GM10266 (cell line): Measurements from ENCODE around the gene ABCA5.

Experiments used
- DNase-seq: peaks from one replicate; pipeline ENCODE4 v3.0.0; 2012; ENCODE audit errors: extremely low spot score
- TF ChIP-seq, protein P1 (sequence below): IDR thresholded peaks from 2 replicates; pipeline ENCODE4 v1.5.1; 2012; ENCODE audit warnings: mild to moderate bottlenecking, low read depth; ENCODE audit not compliant: control insufficient read depth, insufficient read depth; ENCODE audit errors: missing control alignments

The ABCA5 gene

DNA sequence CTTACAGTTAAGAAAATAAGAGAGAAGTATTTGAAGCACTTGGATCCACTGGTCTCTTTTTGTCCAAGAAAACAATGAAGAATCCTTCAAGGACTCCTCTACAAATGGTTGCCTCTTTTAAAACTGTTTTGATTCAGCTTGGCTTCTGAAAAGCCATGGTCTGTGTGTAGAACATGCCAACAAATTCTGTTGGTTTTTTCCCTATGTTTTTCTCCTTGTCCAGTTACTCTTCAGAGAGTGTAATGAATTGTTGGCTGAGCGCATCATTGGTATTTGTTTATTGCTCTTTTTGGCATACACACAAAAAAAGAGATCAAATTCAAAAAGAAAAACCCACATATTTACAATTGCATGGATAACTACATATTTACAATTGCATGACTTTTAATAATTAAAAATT lies 98.4 kb downstream of the ABCA5 start, which contains the start of gene ABCA10:
Gene ABCA10, minus strand, starts transcription at position 249 of the 400 bp plus-strand sequence. CDS start 3,466 bp downstream, outside the sequence.
- TF ChIP-seq, protein P1, sequence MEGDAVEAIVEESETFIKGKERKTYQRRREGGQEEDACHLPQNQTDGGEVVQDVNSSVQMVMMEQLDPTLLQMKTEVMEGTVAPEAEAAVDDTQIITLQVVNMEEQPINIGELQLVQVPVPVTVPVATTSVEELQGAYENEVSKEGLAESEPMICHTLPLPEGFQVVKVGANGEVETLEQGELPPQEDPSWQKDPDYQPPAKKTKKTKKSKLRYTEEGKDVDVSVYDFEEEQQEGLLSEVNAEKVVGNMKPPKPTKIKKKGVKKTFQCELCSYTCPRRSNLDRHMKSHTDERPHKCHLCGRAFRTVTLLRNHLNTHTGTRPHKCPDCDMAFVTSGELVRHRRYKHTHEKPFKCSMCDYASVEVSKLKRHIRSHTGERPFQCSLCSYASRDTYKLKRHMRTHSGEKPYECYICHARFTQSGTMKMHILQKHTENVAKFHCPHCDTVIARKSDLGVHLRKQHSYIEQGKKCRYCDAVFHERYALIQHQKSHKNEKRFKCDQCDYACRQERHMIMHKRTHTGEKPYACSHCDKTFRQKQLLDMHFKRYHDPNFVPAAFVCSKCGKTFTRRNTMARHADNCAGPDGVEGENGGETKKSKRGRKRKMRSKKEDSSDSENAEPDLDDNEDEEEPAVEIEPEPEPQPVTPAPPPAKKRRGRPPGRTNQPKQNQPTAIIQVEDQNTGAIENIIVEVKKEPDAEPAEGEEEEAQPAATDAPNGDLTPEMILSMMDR = no peak
- DNase-seq = no peak

DNA sequence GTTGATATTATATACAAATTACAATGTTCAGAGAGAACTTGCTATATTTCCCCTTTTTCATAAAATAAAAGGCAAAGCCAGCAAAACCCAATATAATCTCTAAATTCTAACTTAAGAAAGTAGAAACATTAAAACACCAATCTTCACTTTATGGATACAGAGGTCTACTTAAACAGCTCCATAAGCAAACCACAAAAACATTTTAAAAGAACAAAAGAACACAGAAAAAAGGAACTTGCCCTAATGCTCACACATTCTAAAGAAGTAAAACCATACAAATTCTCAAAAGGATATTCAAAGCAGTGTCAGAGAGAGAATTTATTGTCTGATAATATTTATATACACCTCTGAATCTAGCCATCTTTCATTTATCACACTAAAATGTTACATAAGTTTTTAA lies 98.9 kb downstream of the ABCA5 start:
- no peak for DNase-seq
- TF ChIP-seq, protein P1 = no peak

DNA sequence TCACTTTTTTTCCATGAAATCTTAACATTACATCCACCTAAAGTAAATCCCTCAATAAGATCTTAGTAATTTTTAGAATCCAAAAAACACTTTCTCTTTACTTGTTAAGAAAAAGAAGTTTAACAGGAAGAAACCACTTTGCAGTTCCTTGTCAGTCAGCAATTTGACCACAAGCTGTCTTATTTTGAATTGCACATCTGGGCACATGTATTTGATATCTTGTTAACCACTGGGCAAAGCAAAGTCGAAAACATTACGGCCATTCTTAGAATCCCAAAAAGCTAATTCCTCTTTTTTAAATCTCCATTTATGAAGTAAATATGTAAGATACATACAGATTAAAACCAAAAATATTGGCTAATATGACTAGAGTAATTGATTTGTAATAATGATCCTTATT lies 99.4 kb downstream of the ABCA5 start:
- TF ChIP-seq, protein P1 = no peak
- DNase-seq = no peak

DNA sequence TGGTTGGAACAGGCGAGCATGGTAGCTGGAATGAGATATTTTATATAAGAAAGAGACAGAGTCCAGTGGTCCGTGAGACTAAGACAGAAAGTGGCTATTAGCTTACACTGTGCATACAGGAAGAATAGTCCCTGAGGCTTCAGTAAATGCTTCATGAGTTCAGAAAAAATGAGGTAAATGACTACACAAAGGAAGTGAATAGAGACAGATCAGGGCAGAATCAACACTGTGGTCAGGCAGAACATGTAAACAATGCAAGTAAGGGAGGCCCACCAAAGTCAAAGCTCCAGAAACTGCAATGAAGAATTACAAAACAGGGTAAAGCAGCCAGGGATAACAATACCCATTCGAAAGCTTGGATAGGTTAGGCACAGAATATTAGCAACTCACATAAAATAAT lies 103.1 kb downstream of the ABCA5 start:
- peak; percentile 43 for DNase-seq
- TF ChIP-seq, protein P1 = no peak

DNA sequence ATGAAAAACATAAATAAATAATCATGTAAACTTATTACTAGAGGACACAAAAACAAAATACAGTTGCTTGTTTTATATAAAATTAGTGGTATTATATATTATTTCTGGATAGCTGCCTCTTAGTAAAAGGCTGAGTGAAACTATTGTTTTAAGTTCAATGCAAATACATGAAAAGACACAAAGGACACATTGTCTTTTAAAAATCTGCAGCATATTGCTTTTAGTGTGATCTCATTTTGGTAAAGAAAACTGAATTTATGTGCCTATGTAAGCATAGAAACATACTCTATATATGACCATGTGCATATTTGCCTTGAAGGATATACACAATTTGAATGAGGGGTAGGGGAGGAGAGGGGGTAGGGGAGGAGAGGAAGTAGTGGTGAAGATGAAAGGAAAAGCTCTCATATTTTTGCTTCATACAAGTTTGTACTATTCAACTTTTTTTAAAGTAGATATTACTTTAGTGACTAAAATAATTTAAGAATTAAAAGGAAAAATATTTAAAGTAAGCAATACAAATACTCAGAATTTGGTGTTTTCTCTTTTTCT lies 104.2 kb downstream of the ABCA5 start:
- TF ChIP-seq, protein P1 = no peak
- no peak for DNase-seq

DNA sequence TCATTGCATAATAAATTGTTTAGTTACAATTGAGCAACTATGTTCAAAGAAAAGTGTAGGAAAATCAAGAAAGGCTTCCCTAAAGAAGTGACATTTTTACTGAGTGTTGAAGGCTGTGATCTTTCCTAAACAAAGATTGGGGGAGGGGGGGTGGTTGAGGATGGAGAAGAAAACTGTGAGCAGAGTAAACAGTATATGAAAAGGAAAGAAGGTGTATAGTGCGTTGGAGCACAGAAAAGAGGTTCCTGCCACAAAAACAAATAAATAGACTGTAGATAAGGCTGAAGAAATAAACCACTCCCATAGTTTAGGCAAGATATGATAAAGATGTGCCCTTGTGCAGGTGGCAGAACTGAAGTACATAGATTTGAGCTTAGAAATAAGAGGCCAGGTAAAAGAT lies 106.8 kb downstream of the ABCA5 start:
- TF ChIP-seq, protein P1 = no peak
- no peak for DNase-seq

DNA sequence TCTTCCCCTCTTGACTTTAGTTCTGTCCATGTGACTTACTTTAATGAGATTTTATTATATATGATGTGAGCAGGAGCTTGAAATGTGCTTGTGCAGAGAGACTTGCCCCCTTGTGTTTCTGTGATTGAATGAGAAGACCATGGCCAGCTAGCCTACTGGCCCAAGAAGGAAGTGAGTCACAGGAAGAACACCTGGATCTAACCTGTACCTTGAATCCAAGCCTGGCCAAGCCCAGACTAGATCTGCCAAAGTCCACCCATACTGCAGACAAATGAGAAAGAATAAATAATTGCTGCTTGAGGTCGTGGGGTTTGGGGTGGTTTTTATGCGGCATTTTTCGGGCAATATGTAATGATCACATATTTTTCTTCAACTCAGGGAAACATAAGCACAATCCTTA lies 107.9 kb downstream of the ABCA5 start:
- TF ChIP-seq, protein P1 = no peak
- no peak for DNase-seq
